Gastroesophageal sphincter (tissue), 3 donors: Measurements from ENCODE around the gene CYFIP1.

ENCODE experiments used
- EP300 ChIP-seq: sonication (generic); formaldehyde crosslinking; IDR thresholded peaks from one replicate; pipeline ENCODE4 v1.6.1; 2017; ENCODE audit warnings: antibody characterized with exemption, mild to moderate bottlenecking
- POLR2A ChIP-seq, 2 donors: fragments of 450-650 bp; IDR thresholded peaks; one replicate each; pipeline ENCODE4 v1.6.1; 2017; ENCODE audit warnings: antibody characterized with exemption in 2 of 2, mild to moderate bottlenecking in 2 of 2, moderate library complexity in 1 of 2
- TF ChIP-seq, protein P1 (sequence below), 4 experiments: fragments of 200-600 bp in 2 of 4; fragments of 450-650 bp in 2 of 4; sonication (generic) in 1 of 4; IDR thresholded peaks; one replicate each; pipeline ENCODE4 v1.5.1; 2017 to 2019; ENCODE audit warnings: antibody characterized with exemption in 4 of 4, mild to moderate bottlenecking in 2 of 4, moderate library complexity in 2 of 4

DNA sequence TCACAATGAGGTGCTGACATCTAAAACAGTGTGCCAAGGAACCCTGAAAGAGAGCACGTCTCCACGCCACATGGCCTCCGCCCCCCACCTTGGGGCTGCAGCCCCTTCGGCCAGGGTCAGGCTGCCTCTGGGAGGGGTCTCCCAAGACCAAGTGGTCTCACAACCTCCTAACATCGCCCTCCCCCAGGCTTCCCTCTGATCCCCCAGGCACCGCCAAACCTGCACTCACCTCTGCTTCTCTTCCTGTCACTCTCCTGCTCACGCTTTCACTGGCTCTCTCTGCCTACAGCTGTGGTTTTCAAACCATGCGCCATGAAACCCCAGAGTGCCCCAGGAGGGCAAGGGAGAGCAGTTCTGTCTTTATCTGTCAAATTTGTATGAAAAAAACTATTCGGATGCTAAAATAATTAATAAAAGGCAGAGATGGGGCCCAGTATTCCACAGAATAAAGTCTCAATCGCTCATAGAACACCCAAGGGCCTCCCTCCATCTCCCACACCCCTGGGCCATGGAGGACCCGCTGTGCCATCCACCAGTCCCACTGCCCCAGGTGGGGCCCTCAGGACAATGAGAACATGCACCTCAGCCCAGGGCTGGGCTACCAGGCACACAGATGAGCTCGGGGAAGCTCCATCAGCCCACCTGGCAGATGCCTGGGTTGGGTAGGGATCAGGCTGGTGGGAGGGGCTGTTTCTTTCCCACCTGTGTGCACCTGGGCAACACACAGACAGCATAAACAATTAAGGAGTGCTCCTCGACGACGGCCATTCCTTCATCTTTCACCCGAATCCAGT, 21.5 kb downstream of the CYFIP1 start:
- TF ChIP-seq POLR2A (IDR thresholded peaks at IDR 0.05), result no peak
- TF ChIP-seq, protein P1, sequence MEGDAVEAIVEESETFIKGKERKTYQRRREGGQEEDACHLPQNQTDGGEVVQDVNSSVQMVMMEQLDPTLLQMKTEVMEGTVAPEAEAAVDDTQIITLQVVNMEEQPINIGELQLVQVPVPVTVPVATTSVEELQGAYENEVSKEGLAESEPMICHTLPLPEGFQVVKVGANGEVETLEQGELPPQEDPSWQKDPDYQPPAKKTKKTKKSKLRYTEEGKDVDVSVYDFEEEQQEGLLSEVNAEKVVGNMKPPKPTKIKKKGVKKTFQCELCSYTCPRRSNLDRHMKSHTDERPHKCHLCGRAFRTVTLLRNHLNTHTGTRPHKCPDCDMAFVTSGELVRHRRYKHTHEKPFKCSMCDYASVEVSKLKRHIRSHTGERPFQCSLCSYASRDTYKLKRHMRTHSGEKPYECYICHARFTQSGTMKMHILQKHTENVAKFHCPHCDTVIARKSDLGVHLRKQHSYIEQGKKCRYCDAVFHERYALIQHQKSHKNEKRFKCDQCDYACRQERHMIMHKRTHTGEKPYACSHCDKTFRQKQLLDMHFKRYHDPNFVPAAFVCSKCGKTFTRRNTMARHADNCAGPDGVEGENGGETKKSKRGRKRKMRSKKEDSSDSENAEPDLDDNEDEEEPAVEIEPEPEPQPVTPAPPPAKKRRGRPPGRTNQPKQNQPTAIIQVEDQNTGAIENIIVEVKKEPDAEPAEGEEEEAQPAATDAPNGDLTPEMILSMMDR (IDR thresholded peaks at IDR 0.05), result no peak
- TF ChIP-seq EP300, result no peak
